GM18507 (cell line): Measurements from ENCODE around the gene CLCN2.

Experiments
- DNase-seq: peaks from one replicate; pipeline ENCODE4 v3.0.0; 2011; ENCODE audit warnings: low read depth; ENCODE audit not compliant: insufficient read length; ENCODE audit errors: extremely low spot score
- FAIRE-seq: peaks from 2 replicates; lab custom pipeline; 2011; peaks lifted over from hg19 to GRCh38; lab: Jason Lieb, UNC

The CLCN2 gene

DNA sequence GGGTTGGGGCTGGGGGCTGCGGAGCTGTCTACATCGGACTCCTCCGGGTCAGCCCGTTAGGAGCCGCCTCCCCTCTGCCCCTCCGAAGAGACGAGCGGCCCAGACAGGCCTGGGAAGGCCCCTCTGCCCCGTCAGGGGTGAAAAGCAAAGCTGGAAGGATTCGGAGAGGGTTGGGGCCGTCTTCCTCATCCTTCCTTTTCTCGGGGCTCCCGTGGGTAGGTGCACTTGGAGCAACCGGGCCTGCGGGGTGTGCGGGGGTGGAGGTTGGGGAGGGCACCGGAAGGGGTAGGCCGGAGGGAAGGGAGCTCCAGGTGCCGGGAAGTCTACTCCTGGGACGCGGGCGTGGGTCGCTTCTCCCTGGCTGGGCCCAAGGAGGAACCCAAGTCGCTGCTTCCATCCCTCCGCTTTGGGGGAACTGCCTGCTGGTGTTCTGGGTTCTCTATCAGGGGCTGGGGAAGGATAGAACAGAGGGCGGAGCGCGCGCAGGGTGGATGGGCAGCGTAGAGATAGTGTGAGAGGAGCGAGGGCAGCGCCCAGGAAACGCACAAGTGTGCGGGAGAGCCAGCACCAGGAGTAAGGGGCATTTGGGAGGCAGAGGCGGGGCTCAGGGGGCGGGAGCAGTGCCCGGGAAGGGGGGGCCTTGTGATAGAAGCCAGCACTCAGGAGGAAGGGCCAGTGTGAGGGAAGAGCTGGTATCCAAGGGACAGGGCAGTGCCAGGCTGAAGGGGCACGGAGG lies 695 bp upstream of the CLCN2 start:
- FAIRE-seq (no peak), DNase-seq (peak; percentile 22)

DNA sequence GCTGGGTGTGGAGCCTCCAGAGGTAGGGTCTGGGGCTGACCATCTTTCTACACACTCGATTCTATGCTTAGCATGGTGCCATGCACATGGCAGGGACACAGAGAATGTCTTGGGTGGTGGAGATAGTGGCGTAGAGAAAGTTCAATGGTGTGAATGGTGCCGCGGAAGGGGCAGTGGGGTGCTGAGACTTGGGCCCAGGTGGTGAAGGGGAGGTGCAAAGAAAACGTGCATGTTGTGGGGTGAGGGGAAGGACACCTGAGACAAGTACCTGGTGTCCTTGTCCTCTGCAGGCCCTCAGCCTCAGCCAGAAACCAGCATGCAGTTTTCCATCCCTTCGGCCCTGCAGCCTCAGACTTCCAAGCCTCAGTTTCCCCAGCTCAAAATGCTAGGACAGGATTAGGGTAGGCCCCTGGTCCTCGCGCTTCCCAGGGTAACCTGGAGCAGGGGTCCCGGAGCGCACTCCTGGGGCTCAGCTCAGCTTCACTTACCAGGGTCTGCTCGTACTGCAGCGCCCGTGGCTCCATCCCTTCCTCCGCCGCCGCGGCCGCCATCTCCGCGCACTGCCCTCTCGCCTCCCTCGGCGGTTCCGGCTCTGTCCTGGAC lies 375 bp downstream of the CLCN2 start:
- FAIRE-seq (no peak), DNase-seq (no peak)

DNA sequence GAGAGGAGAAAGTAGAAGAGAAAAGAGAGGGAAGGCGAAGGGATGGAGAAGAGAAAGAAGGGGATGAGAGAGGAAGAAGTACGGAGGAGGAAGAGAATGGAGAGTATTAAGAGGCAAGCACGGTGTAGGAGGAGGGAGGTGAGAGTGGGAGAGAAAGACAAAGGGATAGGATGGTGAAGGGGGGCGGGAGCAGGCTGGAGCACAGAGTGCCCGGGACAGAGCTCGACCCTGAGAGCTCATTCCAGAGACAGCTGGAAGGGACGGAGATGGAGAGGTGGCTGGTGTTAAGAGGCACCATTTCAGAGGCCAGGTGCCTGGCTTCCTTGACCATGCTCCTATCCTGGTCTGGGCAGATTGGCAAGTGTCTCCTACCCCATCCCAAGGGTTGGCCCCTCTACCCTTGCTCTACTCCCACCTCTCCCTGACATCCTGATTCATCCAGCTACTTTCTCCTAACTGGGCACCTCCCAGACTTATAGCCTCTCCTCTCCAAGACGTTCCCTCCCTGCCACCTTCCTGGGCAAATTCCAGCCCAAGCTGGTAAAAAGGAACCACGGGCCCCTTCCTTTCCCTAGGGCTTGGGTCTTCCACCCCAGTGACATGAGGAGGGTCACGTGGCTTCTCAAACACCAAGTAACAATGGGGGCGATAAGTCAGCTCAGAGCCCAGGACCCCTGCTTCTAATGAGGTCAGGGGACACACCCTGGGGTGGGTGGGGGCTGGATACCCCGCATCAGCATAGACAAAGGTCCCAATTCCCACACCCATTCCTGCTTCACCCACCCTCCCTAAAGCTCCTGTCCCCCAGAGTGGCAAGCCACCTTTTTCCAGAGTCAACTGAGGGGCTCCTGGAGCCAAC lies 1.1 kb downstream of the CLCN2 start:
- FAIRE-seq (no peak), DNase-seq (no peak)

DNA sequence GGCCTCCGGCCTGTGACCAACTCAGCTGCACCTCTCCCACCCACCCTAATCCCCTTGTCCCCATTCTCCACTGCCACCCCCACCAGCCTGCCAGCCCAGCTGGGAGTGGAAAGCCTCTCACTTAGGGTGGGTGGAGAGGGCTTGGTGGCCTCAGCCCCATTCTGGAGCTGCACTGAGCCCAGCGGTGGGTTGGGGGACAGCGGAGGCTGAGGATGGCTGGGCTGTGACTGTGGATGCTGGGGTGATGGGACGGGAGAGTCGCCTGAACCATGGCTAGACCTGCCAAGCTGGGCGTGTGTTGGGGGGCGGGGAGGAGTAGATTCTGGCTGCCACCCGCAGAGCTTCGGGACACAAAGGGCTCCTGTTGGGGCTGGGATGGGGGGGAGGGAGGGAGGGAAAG lies 1.8 kb downstream of the CLCN2 start:
- DNase-seq (no peak), FAIRE-seq (no peak)

DNA sequence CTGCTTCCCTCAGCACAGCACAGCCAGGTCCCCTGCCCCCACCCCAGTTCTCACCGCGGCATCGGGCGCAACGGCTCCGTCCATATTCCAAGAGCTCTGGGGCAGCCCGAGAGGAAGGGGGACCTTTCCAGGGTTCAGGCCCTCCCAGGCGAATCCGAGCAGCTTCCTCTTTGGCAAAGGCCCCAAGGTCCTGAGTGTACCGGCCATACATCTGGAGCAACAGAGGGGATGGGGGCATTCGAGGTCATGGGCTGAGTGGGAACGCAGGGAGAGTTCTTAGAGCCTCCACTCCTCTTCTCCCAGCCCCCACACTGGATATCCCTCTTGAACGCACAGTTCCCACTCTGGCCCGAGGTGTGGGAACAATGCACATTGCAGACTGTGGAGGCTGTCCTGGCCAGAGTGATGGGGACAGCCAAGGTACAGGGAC lies 2.5 kb downstream of the CLCN2 start:
- no peak for FAIRE-seq

DNA sequence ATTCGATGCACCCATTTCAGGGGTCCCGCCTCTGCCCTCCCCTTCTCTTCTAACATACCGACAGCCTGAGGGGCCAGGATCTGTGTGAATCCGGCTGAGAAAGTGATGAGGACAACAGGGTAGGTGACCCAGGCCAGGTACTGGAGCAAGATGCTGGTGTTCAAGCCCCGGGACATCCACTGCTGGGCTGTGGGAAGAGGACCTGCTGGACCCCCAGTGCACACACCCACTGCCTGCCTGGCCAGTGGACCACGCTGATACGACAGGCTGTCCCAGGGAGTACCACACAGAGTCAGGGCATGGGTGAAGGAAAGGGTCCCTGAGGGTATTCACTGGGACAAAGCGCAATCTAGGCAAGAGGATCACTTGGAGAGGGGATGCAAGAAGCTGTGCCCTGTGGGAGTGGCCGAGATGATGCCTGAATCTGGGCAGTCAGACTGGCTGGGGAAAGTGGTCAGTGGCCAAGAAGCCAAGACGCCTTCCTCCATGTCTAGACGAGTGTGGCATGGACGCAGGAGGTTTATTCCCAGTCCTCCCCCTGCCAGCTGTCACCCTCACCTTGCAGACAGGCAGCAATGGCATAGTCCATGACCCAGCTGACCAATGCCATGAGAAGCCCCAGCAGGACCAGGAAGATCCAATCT lies 3.2 kb downstream of the CLCN2 start:
- no peak for FAIRE-seq

More for the DNA sequence above, 2.5 kb downstream of the CLCN2 start:
- DNase-seq = no peak

DNA sequence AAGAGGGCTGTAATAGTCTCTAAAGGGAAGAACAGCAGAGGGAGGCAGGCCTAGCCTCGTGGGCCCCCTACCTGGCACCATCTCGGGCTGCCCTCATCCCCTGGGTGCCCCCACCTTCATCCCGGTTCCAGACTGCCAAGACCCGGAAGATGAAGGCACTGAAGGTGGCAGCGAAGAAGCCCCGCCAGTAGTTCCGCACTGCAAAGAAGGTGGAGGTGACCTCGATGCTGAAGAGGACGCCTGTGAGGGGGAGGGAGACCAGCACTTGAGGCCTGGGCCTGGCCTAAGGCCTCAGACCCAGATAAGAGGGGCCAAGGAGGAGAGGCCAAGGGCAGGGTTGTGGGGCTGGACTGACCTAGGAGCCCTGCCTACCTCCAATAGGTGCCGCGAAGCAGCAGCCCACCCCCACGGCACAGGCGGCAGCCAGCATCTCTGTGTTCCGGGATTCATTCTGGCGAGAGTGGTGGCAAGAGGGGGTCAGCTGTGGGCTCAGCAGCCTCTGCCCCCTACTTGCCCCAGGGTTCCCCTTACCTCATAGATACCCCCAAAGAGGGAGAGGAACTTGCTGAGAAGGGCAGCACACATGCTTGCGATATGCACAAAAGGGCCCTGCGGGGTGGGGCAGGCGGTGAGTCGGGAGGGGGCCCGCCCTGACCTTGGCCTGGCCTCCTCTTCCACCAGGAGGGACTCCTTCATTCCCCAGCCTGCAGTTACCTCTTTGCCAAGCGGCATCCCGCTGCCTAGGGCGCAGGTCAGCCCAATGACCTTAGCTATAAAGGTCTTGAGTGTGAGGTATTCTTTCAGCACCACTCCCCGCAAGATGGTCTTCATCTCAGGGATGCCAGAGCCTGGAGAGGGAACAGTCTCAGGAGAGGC lies 3.9 kb downstream of the CLCN2 start:
- FAIRE-seq (no peak), DNase-seq (no peak)

More for the DNA sequence above, 3.2 kb downstream of the CLCN2 start:
- no peak for DNase-seq

DNA sequence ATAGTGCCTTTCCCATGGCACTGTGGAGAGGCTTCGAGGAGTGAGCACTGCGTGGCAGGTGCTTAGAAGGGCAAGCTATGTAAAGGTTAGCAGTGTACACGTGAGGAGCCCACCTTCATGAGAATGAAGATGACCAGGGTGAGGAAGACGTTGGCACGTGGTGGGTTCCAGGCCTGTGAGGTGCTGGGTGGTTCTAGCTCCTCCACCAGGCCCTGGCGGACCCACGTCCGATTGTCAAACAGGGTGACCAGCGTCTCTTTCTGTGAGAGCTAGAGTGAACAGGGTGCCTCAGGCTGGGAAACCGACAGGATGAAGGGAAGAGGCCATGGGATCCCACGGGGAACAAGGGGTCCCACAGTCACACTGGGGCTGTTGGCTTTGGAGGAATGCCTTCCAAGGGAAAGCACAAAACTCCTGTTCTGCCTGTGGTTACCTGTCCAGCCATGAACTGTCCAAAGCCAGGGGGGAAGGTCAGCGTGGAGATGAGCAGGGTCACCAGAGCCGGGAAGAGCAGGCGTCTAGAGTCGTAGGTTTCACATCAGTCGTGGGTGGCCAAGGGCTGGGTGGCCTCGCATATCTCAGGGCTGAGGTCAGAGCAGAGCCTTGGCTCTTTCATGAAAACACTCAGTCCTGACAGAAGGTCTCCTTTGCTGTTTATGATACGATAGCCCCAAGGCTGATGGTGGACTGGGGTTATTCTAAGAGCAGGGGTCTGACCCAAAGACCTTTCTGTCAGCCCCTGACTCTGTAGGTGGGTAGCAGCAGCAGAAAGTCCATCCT lies 6.0 kb downstream of the CLCN2 start:
- DNase-seq = no peak
- FAIRE-seq = no peak

DNA sequence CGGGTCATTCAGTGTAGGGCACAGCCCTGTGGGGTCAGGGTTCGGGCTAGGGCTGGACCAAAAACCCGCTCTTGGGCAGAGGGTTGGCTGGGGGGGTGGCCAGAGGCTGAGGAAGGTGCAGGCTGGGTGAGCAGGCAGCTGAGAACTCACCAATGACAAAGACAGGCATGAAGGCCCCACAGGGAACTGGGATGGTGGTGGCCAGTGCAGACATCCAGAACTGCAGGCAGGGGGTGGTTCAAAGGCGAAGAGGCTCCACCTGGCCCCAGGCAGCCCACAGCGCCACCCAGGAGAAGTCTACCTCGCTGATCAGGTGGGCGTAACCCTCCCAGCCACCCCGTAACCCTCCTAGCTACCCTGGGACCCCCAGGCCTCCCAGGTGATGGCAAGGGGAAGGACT lies 6.7 kb downstream of the CLCN2 start:
- DNase-seq (no peak), FAIRE-seq (no peak)

DNA sequence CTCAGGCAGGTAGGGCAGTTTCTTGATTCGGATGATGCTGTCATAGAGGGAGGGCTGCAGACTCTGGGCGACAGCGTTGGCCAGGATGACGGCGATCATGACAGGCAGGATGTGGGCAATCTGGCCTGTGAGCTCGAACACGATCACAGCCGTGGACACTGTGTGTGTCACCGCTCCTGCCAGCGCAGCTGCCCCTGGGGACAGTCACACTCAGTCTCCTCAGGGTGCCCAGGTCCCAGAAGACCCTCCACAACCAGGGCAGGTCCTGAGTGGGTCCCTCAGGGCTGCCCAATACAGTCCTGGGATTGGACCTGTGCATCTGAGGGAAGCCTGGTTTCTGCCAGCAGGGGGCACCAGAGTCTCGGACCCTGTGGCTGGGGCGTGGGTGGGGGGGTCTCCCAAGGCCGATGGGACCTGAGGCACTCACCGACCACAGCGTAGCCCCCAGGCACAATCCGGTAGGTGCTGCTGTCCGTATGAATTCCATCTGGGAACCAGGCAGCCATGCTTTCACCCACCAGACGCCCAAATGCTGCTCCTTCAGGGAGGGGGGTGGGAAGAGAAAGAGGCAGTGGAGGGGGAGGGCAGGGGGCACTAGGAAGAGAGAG lies 7.2 kb downstream of the CLCN2 start:
- peak; percentile 36 for FAIRE-seq
- peak; percentile 39 for DNase-seq

DNA sequence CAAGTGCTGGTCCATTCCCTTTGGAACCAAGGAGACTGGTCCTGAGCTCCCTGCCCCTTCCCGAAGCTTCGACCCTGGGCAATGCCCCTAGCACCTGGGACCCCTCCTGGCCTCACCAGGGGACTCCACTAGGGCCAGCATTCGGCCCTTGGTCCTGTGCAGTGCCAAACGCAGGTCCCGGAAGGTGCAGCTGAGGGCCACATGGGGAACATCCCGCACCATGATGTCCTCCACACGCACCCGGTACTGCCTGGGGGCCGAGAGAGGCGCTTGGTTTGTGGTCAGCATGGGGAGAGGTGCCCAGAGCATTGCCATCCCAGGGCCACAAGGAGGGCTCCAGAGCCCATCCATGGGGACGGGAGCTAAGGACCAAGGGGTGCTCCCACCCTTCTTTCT lies 7.9 kb downstream of the CLCN2 start:
- no peak for DNase-seq
- no peak for FAIRE-seq

DNA sequence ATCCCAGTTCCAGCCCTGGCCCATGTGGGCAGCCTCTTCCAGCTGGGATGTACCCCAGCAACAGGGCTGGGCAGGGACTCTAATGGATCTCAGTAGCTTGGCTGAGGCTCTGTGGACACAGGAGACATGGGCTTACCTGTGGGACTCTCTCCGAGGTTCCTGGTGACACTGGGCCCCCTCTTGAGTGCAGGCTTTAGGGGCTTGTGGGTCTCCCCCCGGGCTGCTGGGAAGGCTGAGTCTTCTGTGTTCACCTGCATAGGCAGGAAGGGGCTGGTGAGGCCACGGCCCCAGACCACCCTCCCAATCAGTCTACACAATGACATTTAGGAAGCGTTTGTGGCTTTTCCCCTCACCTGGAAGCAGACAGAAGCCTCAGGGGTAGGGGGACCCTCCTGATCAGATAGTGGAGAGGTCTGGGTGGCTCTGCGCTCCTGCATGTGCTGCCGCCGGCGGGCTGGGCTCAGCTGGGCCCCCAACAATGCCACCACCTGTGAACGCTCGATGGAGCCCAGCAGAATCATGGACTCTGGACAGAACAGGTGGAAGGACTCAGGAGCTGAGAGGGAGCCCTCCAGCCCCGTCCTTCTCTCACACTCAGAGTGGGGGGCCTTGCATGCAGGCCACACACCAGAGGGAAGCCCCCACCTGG lies 8.4 kb downstream of the CLCN2 start:
- FAIRE-seq (no peak), DNase-seq (no peak)

DNA sequence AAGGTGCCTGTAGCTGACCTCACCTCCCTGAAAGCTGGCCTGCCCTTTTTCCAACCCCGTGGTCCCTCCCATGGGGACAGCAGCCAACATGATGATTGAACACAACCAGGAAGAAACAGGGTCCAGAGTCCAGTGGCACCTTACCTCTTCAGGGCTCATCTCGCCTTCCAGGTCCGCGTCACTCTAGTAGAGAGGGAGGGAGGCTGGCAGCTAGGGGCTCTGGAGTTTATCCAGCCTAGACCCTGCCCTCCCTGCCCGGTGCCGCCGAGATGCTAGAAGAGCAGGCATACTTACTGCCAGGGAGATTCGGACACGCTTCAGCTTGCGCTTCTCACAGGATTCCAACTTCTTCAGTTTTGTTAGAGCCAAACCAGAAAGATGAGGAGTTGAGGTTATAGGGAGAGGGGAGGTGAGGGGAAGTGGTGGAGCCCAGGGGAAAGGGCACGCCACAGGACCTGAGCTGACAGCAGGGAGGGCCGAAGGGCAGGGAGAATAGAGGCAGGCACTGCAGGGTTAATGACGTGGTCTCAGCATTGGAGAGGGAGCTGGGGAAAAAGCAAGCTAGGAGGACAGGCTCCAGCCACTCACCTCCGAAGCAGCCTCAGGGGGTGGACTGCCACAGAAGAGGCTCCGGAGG lies 9.1 kb downstream of the CLCN2 start:
- FAIRE-seq = no peak

DNA sequence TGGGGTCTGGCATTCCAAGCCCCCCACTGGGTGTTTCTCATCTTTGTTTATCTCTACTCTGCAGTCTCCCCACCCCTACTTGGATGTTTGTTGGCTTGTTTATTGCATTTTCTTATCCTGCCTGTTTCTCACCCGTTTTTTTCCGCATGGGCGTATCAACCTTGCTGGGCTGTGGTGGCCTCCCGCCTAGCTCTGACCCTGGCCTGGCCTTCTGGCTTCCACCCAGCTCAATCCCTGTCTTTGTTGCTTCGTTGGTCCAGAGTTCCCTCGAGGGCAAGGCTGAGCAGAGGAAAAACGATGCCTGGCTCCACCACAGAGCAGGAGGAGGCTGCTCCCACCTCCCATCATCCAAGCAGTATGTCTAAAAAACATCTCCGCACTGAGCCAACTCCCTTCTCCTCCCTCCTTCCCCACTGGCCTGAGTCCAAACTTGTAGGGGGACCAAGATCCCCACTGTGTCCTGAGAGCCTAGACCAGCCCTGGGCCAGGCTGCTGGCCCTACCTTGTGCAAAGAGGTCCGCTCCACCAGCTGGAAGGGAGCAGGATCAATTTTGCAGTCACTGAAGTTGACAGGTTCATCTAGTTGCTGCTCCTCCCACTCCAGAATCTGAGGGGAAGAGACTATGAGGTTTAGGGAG lies 9.8 kb downstream of the CLCN2 start:
- no peak for FAIRE-seq

More for the DNA sequence above, 9.1 kb downstream of the CLCN2 start:
- no peak for DNase-seq

DNA sequence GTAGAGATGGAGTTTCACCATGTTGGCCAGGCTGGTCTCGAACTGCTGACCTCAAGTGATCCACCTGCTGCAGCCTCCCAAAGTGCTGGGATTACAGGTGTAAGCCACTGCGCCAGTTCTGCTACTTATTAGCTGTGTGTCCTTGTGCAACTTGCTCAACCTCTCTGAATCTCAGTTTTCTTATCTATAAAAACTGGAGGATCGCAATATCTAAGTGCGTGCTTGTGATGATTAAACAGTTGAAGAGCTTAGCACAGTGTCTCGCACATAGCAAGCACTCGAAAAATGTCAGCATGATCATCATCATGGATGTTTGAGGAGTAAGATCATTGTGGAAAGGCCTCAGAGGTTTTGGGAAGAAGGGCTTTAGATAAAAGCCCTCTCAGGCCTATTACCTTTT lies 10.8 kb downstream of the CLCN2 start:
- DNase-seq = no peak
- no peak for FAIRE-seq

More for the DNA sequence above, 9.8 kb downstream of the CLCN2 start:
- DNase-seq = no peak
